Measurements from ENCODE around the gene ATP6V0A1.

The ATP6V0A1 gene

GRCh38 chr17:42566215-42566882 lies 107.7 kb downstream of the ATP6V0A1 start:
- Histone ChIP-seq H3K27ac (peak overlapping the region in 20 of 21 experiments; percentile 89 to 100 (median 96)), H3K4me3 (peak overlapping the region; percentile 68 to 92 (median 80))

- peak within 1 kb of the TSS; percentile 68 to 92 (median 80) for H3K4me3 ChIP-seq
- peak within 1 kb of the TSS; percentile 50 to 100 (median 95) for H3K27ac ChIP-seq
These were observed 108.3 kb downstream of the ATP6V0A1 start, which contains the start of gene MLX for GRCh38 chr17:42566883-42567573. Gene MLX (plus strand): TSS chr17:42567100. CDS start chr17:42567125, 25 bp downstream.

- H3K4me3 ChIP-seq = peak overlapping the region in 1 of 7 experiments; percentile 68
These were observed 109.8 kb downstream of the ATP6V0A1 start for GRCh38 chr17:42568341-42569111.

GRCh38 chr17:42571435-42572225 lies 113.0 kb downstream of the ATP6V0A1 start:
- Histone ChIP-seq H3K4me3 (no peak overlapping the region), H3K27ac (no peak overlapping the region)

More at GRCh38 chr17:42568341-42569111, 109.8 kb downstream of the ATP6V0A1 start:
- H3K27ac ChIP-seq = peak overlapping the region in 3 of 21 experiments; percentile 64 to 96 (median 93)
